Prostate gland (tissue), 2 donors: ENCODE data around the gene LCMT2.

Experiments used
- CTCF ChIP-seq, 4 experiments: fragments of 200-600 bp in 2 of 4; fragments of 450-650 bp in 2 of 4; sonication (generic) in 2 of 4; IDR thresholded peaks; 1 replicate in 3 of 4; 2 replicates in 1 of 4; pipeline ENCODE4 v1.5.1; 2016 to 2019; ENCODE audit warnings: antibody characterized with exemption in 4 of 4, mild to moderate bottlenecking in 2 of 4, moderate library complexity in 2 of 4
- POLR2A ChIP-seq: fragments of 450-650 bp; IDR thresholded peaks from one replicate; pipeline ENCODE4 v1.6.1; 2016; ENCODE audit warnings: antibody characterized with exemption, mild to moderate bottlenecking
- POLR2AphosphoS5 ChIP-seq: sonication (generic); formaldehyde crosslinking; IDR thresholded peaks from one replicate; pipeline ENCODE4 v1.6.1; 2017; ENCODE audit warnings: antibody characterized with exemption

DNA sequence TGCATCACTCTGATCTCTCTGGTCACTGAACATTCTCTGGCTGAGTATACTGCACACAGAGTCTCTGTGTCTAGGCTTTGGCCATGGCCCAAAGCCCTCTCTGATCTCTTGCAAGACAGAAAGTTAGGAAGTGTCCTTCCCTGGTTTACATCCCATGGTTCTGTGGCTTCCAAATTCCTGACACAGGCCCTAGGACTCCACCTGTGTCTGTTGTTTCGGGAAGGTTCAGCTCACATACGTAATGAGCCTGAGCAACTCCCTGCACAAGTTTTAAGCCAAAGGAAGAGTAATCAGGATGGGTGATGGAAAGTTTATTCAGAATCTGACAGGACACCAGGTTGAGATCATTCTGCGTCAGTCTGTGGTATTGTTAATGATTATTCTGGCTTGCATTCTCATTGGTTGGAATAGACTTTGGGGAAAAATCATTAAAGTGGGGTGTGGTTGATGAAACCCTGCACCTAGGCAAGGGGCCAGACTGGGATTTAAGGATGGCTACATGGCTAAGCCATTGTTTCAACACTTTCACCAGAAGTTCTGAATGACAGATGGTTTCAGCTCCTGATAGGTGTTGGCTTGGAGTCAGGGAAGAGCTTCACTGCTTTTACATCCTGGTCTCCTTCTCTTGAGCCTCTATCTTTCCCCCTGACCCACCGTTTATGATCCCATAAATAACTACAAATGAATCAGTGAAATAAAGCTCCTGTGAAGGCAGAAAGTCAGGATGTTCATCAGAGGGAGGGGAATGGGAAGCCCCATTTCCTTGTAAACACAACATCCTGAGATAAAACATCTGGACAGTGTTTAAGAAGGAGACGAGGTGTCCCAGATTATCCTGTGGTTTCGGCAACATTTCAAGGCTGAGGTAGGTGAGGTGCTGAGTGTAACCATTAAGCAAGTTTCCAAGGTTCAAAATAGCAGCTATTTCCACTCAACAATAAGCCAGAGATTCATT lies 14.1 kb downstream of the LCMT2 start:
- TF ChIP-seq CTCF (IDR thresholded peaks at IDR 0.05) (no peak), POLR2A (no peak), POLR2AphosphoS5 (no peak)
